NCI-H128 (cell line): ENCODE results near the gene NUDT3.

Experiments used
- DNase-seq: peaks from one replicate; lab custom pipeline; 2025; ENCODE audit not compliant: unreplicated experiment; lab: John Stamatoyannopoulos, UW

The NUDT3 gene

DNA sequence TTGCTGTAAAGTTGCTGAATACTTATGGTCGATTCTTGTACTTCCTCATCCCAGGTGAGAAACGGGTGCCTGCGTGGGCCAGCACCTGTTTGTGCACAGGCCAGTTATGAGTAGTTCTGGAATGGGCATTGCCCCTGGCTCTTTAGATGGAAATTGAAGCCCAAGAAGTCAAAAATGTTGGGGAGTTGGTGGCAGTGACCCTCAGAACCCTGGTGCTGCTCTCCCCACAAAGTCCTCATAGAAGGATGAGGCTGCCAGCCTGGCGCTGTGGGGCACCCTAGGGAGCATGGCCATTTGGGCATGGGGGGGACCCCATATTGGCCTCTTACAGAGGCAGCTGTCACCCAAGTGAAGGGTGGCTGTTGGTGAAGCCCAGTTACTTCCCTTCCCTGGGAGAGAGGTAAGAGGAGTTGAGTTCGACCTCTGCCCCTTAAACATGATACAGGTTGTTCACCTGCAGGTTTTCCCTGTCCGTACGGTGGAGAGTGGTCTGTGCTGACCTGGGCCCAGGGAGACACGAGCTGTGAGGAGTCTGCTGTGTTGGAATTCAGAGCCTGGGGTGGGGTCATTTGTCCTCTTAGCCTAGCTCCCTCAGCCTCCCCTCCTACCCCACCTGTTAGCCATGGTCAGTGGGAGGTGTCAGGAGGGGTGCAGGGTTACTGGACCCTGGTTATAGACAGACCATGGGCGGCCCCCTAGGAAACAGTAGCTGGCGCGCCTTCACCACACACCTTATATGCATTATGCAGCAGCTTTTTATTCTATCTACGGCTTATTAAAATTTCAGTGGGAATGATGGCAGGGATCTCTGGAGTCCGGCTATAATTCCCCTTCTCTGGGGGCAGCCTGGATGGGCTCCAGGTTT is 150.9 kb downstream of the NUDT3 start:
- no peak for DNase-seq

DNA sequence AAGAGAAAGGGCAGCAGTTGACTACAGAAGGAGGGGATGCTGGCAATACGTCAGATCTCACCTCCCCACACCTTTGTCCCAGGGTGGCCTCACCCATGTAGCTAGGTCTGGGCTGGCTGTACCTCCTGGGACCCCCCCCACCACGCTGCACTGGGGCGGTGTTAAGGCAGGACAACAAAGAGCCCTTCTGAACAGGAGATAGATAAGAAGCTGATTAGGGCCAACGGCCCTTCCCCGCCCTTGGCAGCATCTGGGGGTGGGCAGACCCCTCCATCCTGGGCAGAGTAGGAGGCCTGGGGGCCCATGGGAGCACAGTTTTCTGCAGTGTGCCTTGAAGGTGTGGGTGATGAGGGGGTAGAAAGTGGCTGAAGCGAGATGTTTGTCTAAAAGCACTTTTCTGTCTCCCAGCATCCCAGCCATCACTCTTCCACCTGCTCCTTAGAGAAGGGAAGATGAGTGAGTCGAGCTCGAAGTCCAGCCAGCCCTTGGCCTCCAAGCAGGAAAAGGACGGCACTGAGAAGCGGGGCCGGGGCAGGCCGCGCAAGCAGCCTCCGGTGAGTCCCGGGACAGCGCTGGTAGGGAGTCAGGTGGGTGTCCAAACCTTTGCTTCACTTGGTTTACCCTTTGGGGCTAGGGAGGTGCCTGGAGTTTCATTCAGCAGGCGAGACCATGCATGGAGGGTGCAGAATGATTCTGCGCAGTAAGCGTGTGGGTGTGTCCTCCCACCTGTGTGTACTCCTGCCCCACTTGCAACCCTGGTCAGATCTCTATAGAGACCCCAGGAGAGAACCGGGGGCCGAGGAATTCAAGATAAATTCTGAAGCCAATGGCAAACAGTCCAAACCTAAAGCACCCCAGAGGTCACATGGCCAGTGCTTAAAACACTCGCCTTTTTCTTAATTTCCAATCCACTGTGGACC is 151.9 kb downstream of the NUDT3 start:
- DNase-seq: no peak

DNA sequence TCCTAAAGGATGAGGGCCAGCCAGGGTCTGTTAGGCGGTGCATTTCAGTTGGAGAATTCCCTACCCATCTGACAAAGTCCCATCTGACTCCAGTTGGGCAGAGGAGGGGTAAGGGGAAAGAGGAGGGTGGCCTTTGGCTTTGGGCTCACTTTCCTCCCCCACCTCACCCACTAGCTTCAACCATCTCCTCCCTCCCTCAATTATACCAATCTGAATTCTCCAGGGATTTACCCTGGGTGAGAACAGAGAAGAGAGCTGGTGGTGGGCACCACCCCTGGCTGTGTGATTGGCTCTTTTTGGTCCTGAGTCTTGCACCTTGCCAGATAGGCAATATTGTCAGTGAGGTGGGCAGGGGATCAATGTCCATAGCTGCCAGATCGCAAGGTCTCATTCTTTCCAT is 152.6 kb downstream of the NUDT3 start:
- no peak for DNase-seq

DNA sequence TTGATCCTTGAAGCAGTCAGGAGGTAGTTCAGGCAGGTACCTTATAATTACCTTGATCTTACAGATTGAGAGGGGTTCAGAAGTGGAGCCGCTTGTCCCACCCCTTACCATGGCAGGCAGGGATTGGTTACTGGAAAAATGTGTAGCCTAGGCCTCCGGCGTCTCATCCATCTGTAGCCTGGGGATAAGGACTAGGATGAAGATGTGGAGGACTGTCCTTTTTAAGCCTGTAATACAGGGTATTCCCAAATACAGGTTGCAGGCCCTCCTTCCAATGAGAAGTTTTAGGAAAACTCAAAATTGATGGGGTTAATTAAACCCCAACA is 153.0 kb downstream of the NUDT3 start:
- DNase-seq: no peak

DNA sequence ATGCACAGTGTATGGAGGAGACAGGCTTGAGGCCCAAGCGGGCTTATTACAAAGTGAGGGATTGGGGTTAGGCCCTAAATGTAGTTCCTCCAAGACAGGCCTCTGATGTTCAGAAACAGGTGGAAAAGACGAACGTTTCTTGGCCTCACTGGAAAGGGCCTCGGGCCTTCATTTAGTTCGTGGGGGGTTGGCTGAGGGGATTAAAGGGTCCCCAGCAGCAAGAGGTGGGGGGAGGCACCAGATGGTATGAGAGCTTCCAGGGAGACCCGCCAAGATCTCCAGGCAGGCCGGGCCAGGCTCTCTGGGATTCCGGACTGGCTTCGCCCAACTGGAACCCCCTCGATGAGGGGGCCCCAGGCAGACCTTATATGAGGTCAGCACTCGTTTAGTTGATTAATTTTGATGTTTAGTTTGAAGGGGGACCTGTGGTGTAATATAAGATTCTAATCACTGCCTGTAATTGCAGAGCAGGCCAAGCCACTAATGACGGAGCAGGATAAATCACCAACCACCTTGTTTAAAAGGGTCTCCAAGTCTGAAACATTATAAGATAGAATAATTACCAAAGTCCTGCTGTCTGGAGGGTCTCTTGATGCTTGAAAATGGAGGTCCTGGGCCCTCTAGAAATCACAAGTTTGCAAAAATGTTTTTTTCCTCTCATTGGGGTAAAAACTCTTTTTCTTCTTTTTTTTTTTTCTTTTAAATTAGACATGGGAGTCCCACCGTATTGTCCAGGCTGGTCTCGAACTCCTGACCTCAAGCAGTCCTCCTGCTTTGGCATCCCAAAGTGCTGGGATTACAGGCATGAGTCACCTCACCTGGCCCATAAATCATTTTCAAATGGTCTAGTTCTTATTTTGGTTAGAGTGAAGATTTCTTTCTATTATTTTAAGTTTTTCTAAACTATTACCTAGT is 153.6 kb downstream of the NUDT3 start:
- DNase-seq: no peak

DNA sequence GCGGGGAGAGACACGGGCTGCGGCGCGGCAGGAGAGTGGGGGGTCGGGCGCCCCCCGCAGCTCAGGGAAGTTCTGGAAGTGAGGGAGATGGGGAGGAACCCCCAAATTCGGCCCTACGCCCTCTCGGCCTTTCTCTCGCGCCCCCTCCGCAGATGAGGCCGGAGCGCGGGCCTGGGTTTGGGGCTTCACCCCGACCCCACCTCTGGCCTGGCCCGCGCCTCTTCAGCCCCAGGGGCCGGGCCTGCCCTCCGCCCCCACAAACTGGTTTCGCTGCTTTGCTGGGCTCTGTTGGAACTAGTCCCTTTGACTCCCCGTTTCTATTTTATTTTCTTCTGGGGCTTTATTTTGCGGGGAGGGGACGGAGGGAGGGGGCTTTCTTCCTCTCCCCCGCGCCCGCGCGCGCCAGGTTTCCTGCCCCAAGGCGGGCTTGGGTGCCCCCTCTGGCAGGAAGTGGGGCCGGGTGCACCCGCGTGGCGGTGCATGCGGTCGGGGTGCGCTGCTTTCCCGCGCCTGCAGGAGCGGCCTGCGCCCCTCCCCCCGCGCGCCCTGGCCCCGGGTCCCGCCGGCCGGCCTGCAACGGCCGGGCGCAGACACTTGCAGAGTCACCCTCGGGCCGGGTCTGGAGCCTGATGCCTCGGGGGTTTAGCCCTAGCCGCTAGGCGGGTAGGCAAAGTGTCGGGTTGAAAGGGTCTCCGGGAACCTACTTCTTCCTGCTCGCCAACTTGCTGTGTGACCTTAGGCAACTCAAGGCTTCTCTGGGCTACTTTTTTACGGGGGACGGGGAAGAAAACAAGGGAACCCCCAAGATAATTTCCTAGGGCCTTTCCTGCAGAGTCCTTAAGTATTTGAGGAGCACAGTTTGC is 154.5 kb downstream of the NUDT3 start:
- DNase-seq: peak; percentile 21

DNA sequence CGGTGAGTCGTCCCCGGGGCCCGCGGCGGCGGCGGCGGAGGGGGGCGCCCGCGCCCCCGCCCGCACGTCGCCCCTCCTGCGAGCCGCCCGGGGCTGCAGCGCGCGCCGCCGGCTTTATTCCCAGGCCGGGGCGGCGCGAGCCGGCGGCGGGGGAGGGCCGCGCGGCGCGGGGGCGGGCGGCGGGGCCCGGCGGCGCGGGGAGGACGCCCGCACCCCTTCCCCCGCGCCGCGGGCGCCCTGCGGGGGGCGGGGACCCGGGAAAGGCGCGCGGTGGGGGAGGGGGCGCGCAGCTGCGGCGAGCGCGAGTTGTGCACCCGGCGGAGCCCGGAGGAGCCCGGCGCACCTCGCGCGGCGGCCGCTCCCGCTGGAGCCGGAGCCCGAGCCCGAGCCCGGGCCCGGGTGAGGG is 155.2 kb downstream of the NUDT3 start:
- no peak for DNase-seq

DNA sequence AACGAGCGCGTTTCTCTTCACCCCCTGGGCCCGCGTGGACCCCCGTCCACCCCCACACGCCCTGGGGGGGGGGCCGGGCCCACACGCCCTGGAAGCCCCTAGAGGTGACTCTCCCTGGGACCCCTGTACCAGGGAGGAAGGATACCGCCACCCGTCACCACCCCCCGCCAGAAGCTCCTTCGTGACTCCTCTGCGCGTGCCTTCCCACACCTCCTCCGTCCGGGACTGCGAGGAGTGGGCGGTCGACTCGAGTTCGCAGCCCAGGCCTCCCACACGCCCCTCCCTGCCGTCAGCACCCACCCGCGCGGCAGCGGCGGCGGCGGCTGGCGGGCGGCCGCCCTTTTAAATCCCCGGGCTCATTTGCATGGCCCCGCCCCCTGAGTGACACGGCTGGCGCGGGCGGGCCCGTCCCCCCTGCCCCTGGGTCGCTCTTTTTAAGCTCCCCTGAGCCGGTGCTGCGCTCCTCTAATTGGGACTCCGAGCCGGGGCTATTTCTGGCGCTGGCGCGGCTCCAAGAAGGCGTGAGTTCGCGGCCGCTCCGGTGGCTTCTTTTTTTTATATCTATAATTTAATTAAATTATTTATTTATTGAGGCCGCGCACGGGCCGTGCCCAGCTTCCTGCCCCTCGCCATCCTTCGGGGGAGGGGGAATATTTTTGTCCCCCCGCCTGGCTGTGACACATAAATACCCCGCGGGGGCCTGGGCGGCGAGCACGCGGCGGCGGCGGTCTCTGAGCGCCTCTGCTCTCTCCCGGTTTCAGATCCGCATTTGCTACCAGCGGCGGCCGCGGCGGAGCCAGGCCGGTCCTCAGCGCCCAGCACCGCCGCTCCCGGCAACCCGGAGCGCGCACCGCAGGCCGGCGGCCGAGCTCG is 155.8 kb downstream of the NUDT3 start, which contains the start of gene HMGA1:
Gene HMGA1 (plus strand): TSS at position 431 of the 873 bp plus-strand sequence. CDS start 3,908 bp downstream, outside the sequence.
- peak; percentile 76 for DNase-seq

DNA sequence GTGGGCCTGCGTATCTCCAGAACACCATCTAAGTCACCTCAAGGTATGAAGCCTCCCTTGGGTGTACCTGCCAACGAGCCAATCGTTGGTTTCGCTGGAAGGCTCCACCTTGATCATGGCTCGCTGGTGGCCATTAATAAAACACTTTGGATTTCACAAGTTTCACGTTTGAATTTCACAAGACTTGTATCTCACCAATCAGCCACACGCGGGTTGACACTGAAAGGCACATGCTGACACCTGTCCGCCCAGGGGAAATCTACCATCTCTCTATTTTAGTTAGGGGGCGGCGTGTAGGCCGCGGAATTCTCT is 156.4 kb downstream of the NUDT3 start:
- no peak for DNase-seq

DNA sequence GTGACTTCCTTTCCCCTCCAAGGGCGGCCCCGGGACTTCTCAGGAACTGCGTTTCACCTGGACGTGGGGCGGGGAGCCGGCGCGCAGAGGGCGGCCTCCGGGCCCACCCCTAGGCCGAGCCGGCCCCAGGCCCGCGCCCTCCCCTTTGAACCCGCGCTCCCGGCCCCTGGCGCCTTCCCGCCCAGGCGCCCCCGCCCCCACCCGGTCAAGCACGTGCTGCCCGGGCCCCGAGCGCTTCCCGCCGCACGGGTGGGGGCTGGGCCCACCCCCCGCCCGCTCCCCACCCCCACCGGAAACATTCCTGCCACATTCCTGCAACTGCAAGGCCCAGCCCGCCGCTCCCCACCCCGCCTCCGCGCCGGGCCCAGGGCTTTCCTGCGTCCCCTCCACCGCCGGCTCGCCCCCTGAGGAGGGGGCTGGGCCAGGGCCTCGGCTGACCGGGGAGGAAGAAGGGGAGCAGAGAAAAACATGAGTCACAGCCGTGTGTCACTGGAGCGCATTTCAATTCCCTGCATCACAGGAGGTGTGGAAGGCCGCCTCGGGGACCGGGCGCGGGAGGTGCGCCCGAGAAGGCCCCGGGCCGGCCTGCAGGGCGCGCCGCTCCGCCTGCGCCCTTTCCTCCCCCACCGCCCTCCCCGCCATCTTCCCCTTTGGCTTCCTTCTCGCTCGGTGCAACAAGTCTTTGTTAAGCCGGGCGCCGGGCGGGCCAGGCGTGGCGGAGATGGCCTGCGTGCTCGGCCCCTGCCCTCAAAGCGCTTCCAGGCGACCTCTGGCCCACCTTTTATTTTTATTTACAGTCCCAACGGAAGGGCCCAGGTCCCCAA is 156.9 kb downstream of the NUDT3 start:
- DNase-seq: no peak

DNA sequence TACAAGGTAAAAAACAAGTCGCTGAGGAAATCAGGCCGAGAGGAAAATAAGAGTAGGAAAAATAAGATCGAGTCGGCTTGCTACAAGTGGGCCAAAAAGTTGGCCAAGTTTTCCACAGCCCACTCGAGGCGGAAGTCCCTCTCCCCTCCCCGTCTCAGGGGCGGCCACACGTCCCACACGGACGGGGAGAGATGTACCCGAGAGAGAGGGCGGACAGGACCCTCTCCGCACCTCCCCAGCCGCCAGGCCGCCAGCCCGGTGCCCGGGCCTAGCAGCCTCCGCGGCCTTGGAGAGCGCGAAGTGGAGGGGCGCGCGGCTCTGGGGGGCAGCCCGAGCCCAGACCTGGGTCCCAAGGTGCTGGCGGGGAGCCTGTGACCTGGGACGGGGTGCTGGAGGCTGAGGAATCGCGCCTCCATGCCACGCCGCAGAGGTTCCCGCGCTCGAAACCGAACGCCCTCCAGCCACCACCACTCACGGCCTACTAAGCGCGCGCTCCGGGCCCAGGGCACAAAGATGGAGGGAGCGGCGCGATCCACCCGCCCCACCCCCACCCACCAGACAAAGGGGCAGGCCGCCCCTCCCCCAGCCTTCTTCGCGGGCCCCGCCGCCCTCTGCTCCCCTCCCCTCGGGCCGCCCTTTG is 157.7 kb downstream of the NUDT3 start:
- no peak for DNase-seq

DNA sequence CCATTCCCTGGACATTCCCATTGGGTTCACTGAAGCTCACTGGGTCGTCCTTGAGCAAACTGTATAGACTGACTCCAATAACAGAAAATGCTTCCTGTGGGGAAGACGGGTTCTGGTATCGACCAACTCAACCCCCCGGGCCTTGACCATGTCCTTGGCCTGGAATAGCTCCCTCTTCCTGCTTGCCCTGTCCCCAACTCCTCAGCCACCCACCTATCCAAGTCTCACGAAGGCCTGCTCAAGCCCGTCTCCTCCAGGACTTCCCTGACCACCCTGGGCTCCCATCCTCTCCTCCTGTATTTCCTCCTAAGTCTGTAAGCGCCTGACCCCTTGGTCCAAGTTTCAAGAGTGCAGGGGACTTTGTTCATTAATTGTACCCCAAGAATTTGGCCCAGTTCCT is 158.6 kb downstream of the NUDT3 start:
- no peak for DNase-seq

DNA sequence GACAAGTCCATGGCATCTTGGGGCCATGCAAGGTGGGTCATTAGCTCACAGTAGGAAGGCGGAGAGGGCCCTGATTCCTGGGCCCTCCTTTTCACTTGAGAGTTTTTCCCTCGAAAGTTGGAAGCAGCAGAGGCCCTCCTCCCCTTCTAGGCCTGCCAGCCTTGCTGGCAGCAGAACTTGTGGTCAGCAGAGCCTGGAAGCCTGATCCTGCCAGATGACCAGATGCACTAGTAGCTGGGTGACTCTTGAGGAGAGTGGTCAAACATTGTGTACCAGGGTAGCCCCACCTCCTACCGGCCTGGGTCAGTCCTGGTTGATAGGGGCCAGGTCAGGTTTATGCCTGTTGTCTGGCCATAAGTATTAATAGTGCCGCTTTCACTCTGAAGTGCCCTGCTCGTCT is 159.6 kb downstream of the NUDT3 start:
- DNase-seq: no peak

DNA sequence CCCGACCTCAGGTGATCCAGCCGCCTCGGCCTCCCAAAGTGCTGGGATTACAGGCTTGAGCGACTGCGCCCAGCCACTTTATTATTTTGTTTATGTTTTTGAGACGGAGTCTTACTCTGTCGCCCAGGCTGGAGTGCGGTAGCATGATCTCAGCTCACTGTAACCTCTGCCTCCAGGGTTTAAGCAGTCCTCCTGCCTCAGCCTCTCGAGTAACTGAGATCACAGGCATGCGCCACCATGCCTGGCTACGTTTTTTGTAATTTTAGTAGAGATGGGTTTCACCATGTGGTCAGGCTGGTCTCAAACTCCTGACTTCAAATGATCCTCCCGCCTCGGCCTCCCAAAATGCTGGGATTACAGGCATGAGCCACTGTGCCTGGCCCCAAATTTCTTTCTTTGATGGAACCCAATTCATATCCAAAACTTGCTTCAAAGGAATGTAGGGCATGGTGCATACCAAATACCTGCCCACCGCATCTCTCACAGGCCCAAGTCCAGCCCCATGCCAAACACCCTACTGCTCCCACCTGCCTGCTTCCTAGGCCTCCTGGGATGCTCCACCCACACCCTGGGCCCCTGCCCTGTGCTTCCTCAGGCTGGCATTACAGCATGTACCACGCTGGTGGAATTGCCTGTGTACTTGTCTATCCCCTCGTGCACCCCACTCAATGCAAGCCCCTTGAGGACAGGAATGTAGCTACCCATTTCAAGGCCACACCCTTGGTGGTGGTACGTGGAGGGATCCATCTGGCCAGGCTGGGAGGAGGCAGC is 160.7 kb downstream of the NUDT3 start:
- DNase-seq: no peak

DNA sequence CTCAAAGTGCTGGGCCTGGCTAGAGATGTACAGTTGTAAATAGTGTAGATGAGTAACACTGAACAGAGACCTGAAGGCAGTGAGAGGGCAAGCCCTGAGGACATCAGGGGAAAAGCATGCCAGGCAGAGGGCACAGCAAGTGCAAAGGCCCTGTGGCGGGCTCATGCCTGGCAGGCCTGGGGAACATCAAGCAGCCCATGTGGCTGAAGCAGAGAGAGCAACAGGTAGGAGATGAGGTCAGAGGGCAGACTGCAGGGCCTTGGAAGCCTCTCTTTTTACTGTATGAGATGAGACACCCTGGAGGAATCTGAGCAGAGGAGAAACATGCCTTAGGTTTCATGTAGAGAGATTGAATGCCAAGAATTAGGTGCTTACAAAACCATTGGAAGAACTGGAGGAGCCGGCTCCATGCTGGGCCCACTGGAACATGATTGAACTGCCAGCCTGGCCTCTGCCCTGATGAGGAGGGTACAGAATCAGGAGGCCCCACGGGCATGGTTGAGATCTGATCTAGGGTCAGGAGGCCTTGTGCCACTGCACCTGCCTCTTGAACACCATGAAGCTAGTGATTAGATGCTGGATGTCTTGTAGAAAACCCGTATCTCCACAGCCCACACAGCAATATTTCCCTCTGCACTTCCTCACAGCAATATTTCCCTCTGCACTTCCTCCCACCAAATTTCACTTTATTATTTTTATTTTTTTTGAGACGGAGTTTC is 161.7 kb downstream of the NUDT3 start:
- DNase-seq: no peak

DNA sequence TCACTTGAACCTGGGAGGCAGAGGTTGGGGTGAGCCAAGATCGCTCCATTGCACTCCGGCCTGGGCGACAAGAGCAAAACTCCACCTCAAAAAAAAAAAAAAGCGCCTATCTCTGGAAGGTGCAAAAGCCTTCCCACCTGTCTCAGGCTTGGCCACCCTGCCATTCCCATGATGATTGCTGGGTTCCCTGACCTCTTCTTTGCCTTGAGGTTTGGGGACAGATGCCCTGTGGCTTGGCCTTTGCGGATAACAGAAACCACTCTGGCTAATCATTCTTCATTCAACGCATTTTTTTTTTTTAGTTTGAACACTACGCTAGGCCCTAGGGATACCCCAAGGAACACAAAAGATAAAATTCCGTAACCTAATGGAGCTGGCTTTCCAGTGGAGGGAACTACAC is 162.6 kb downstream of the NUDT3 start:
- DNase-seq: no peak
